ENCODE results near the gene GAK. TPM values are rescaled to one million over a fixed set of nuclear protein-coding genes. Genes with fewer than 3 reads are reported as not detected.

GAK gene
- total RNA-seq, 1 experiment from 2014 or later, result 117 TPM

DNA sequence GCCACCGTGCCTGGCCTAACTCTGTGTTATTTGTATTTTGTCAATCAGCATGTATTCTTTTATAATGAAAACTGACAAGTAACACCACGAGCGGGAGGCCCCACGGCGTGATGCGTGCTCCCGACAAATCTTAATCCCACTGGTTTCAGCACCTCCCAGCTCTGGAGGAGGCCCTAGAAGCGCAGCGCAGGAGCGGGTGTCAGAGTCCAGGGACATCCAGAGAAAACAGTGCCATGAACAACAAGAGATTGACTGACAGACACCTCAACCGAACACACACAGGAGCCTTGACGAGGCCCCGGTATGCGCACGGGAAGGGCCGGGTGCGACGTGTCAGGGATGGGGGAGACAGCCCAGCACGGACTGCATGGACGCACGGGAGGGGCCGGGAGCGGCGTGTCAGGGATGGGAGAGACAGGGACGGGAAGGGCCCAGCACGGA lies 23.0 kb downstream of the GAK start:
- no peak overlapping the region for H3K4me2 ChIP-seq (ENCODE audit: low read length)
- H3K4me3 ChIP-seq (ENCODE audit: low read length), result no peak overlapping the region
- no peaks in the 10 kb centered on the region for H3K36me3 ChIP-seq (ENCODE audit: low read depth, low read length)
- H3F3A ChIP-seq (ENCODE audit: low read length, unreplicated experiment), result no peaks in the 10 kb centered on the region
- intact Hi-C loops (cut with micrococcal nuclease), result no loop called here
- no peaks in the 10 kb centered on the region for H3K4me1 ChIP-seq (ENCODE audit: insufficient read depth, low read length)
- no peak for ATAC-seq
- POLR2A ChIA-PET (ENCODE audit: unreplicated experiment), result no interaction called here
- H3K27ac ChIP-seq (ENCODE audit: low read length), result no peak overlapping the region
- no peaks in the 10 kb centered on the region for H3K9me3 ChIP-seq (ENCODE audit: low read length)
- TF ChIP-seq EZH2 (IDR thresholded peaks at IDR 0.05; ENCODE audit: low read length, unreplicated experiment), result no peak
- no peak for TF ChIP-seq EZH2phosphoT487 (IDR thresholded peaks at IDR 0.05; ENCODE audit: borderline replicate concordance, low read length)
- TF ChIP-seq, protein P1, sequence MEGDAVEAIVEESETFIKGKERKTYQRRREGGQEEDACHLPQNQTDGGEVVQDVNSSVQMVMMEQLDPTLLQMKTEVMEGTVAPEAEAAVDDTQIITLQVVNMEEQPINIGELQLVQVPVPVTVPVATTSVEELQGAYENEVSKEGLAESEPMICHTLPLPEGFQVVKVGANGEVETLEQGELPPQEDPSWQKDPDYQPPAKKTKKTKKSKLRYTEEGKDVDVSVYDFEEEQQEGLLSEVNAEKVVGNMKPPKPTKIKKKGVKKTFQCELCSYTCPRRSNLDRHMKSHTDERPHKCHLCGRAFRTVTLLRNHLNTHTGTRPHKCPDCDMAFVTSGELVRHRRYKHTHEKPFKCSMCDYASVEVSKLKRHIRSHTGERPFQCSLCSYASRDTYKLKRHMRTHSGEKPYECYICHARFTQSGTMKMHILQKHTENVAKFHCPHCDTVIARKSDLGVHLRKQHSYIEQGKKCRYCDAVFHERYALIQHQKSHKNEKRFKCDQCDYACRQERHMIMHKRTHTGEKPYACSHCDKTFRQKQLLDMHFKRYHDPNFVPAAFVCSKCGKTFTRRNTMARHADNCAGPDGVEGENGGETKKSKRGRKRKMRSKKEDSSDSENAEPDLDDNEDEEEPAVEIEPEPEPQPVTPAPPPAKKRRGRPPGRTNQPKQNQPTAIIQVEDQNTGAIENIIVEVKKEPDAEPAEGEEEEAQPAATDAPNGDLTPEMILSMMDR (conservative IDR thresholded peaks at IDR 0.05; ENCODE audit: low read depth, low read length), result no peak
- CTCF ChIA-PET, result no interaction called here
- no peak overlapping the region for H3K9ac ChIP-seq (ENCODE audit: low read length)
- H3K9me2 ChIP-seq (replicated peaks; ENCODE audit: low read length), result no peaks in the 10 kb centered on the region
- DNase-seq, result no peak
- no TSS peak for BruUV-seq (replicated peaks)
- H3K79me2 ChIP-seq (ENCODE audit: low read length), result 0 out of 2 replicates have a peak, but pooled peaks cover 4% of the 10 kb centered on the region
- no peaks in the 10 kb centered on the region for H4K20me1 ChIP-seq (ENCODE audit: low read length)
- no peak overlapping the region for H2AFZ ChIP-seq (ENCODE audit: low read length)
- H3K27me3 ChIP-seq (ENCODE audit: low read length), result no peaks in the 10 kb centered on the region

GRCh38 chr4:907691-908425 lies 24.3 kb downstream of the GAK start:
- ChIA-PET CTCF (no interaction called here), POLR2A (ENCODE audit: unreplicated experiment) (no interaction called here)
- TF ChIP-seq, protein P1 (conservative IDR thresholded peaks at IDR 0.05; ENCODE audit: low read depth, low read length), result no peak
- no peak for TF ChIP-seq EZH2 (IDR thresholded peaks at IDR 0.05; ENCODE audit: low read length, unreplicated experiment)
- TF ChIP-seq EZH2phosphoT487 (IDR thresholded peaks at IDR 0.05; ENCODE audit: borderline replicate concordance, low read length), result no peak
- no peaks in the 10 kb centered on the region for H3K79me2 ChIP-seq (ENCODE audit: low read length)
- H3K27me3 ChIP-seq (ENCODE audit: low read length), result no peaks in the 10 kb centered on the region
- H3K36me3 ChIP-seq (ENCODE audit: low read depth, low read length), result no peaks in the 10 kb centered on the region
- H3K27ac ChIP-seq (ENCODE audit: low read length), result no peak overlapping the region
- H3F3A ChIP-seq (ENCODE audit: low read length, unreplicated experiment), result no peaks in the 10 kb centered on the region
- H3K9me3 ChIP-seq (ENCODE audit: low read length), result no peaks in the 10 kb centered on the region
- H3K9me2 ChIP-seq (replicated peaks; ENCODE audit: low read length), result no peaks in the 10 kb centered on the region
- no peaks in the 10 kb centered on the region for H4K20me1 ChIP-seq (ENCODE audit: low read length)
- ATAC-seq (no peak), DNase-seq (no peak)
- no peak overlapping the region for H3K4me3 ChIP-seq (ENCODE audit: low read length)
- no peaks in the 10 kb centered on the region for H3K4me1 ChIP-seq (ENCODE audit: insufficient read depth, low read length)
- no peak overlapping the region for H3K4me2 ChIP-seq (ENCODE audit: low read length)
- no peak overlapping the region for H3K9ac ChIP-seq (ENCODE audit: low read length)
- no TSS peak for BruUV-seq (replicated peaks)
- intact Hi-C loops (cut with micrococcal nuclease), result no loop called here
- no peak overlapping the region for H2AFZ ChIP-seq (ENCODE audit: low read length)

GRCh38 chr4:907103-907400 lies 25.1 kb downstream of the GAK start:
- Histone ChIP-seq H3K4me3 (ENCODE audit: low read length) (no peak overlapping the region), H3K27ac (ENCODE audit: low read length) (no peak overlapping the region), H3F3A (ENCODE audit: low read length, unreplicated experiment) (no peaks in the 10 kb centered on the region), H3K4me2 (ENCODE audit: low read length) (no peak overlapping the region), H4K20me1 (ENCODE audit: low read length) (no peaks in the 10 kb centered on the region), H3K9me2 (replicated peaks; ENCODE audit: low read length) (no peaks in the 10 kb centered on the region), H3K36me3 (ENCODE audit: low read depth, low read length) (no peaks in the 10 kb centered on the region), H3K9ac (ENCODE audit: low read length) (no peak overlapping the region), H3K79me2 (ENCODE audit: low read length) (no peaks in the 10 kb centered on the region), H2AFZ (ENCODE audit: low read length) (no peak overlapping the region), H3K9me3 (ENCODE audit: low read length) (no peaks in the 10 kb centered on the region), H3K27me3 (ENCODE audit: low read length) (no peaks in the 10 kb centered on the region), H3K4me1 (ENCODE audit: insufficient read depth, low read length) (no peaks in the 10 kb centered on the region)
- TF ChIP-seq EZH2phosphoT487 (IDR thresholded peaks at IDR 0.05; ENCODE audit: borderline replicate concordance, low read length) (no peak), EZH2 (IDR thresholded peaks at IDR 0.05; ENCODE audit: low read length, unreplicated experiment) (no peak)
- TF ChIP-seq, protein P1 (conservative IDR thresholded peaks at IDR 0.05; ENCODE audit: low read depth, low read length), result no peak
- DNase-seq, result no peak
- CTCF ChIA-PET, result no interaction called here
- BruUV-seq (replicated peaks), result no TSS peak
- ATAC-seq, result no peak
- intact Hi-C loops (cut with micrococcal nuclease), result no loop called here
- POLR2A ChIA-PET (ENCODE audit: unreplicated experiment), result no interaction called here
